Gastroesophageal sphincter (tissue), 4 donors: Measurements from ENCODE around the gene GMEB2. TPM values are rescaled to one million over a fixed set of nuclear protein-coding genes. Genes with fewer than 3 reads are reported as not detected.
"Not testable (repeated sequence)": the region's sequence is repeated elsewhere in the genome, so short reads cannot be mapped to it uniquely, and the experiment has no call there.

ENCODE experiments used
- ATAC-seq: fragments of 150-250 bp; one replicate; pipeline ENCODE4 v1.9.1; 2016; ENCODE audit warnings: mild to moderate bottlenecking, moderate library complexity
- H3K27ac ChIP-seq, 4 donors: fragments of 200-600 bp; sonication (generic) in 3 of 4; 1 replicate in 3 of 4; 2 replicates in 1 of 4; pipeline ENCODE4 v1.5.1; 2016 to 2019
- H3K27me3 ChIP-seq: fragments of 200-600 bp; sonication (generic); one replicate; pipeline ENCODE4 v1.5.1; 2019
- H3K36me3 ChIP-seq, 2 donors: fragments of 200-600 bp; sonication (generic); one replicate each; pipeline ENCODE4 v1.5.1; 2019; ENCODE audit warnings: control low read depth in 1 of 2
- H3K4me1 ChIP-seq, 3 donors: fragments of 200-600 bp; sonication (generic); 1 replicate in 2 of 3; 2 replicates in 1 of 3; pipeline ENCODE4 v1.5.1; 2016 to 2019; ENCODE audit warnings: control low read depth in 2 of 3
- H3K4me3 ChIP-seq, 2 donors: fragments of 200-600 bp; sonication (generic); one replicate each; pipeline ENCODE4 v1.5.1; 2019; ENCODE audit warnings: mild to moderate bottlenecking in 1 of 2, moderate library complexity in 1 of 2
- H3K9me3 ChIP-seq, 3 donors: fragments of 200-600 bp; sonication (generic); one replicate each; pipeline ENCODE4 v1.5.1; 2017 to 2019; ENCODE audit warnings: control low read depth in 2 of 3
- CTCF ChIP-seq, 4 experiments: fragments of 200-600 bp in 2 of 4; fragments of 450-650 bp in 2 of 4; sonication (generic) in 1 of 4; IDR thresholded peaks; one replicate each; pipeline ENCODE4 v1.5.1; 2017 to 2019; ENCODE audit warnings: antibody characterized with exemption in 4 of 4, mild to moderate bottlenecking in 2 of 4, moderate library complexity in 2 of 4
- EP300 ChIP-seq: sonication (generic); formaldehyde crosslinking; IDR thresholded peaks from one replicate; pipeline ENCODE4 v1.6.1; 2017; ENCODE audit warnings: antibody characterized with exemption, mild to moderate bottlenecking
- POLR2A ChIP-seq, 2 donors: fragments of 450-650 bp; IDR thresholded peaks; one replicate each; pipeline ENCODE4 v1.6.1; 2017; ENCODE audit warnings: antibody characterized with exemption in 2 of 2, mild to moderate bottlenecking in 2 of 2, moderate library complexity in 1 of 2
- POLR2AphosphoS5 ChIP-seq: sonication (generic); formaldehyde crosslinking; IDR thresholded peaks from one replicate; pipeline ENCODE4 v1.6.1; 2017; ENCODE audit warnings: antibody characterized with exemption
- WGBS, 2 donors: methylation state at CpG; one replicate each; pipeline ENCODE4 v1.1.5; 2018; ENCODE audit warnings: low coverage in 1 of 2; 5-methylcytosine and 5-hydroxymethylcytosine counted together
- total RNA-seq, 4 donors: library from RNA; depleted of rRNA; stranded (reverse); fragments of >200 nt; gene quantifications; one replicate each; pipeline ENCODE4 v1.1.0, GENCODE V29; 2016

Gene GMEB2
- total RNA-seq, 4 donors from 2014 or later = 9.8 to 16.1 (median 12.1) TPM

GRCh38 chr20:63602321-63602720, 24.6 kb downstream of the GMEB2 start:
- TF ChIP-seq CTCF (IDR thresholded peaks at IDR 0.05) = no peak
- no peak for TF ChIP-seq POLR2A (IDR thresholded peaks at IDR 0.05)
- TF ChIP-seq EP300 = no peak
- no peak for TF ChIP-seq POLR2AphosphoS5
- no peak overlapping the region for H3K27ac ChIP-seq
- 50 to 100% methylated on average over 1 to 2 of the region's 3 CpGs for WGBS, 2 donors
- no peaks in the 10 kb centered on the region for H3K9me3 ChIP-seq
- ATAC-seq = no peak
- H3K27me3 ChIP-seq = no peaks in the 10 kb centered on the region
- no peak overlapping the region for H3K4me3 ChIP-seq
- peaks cover 0 to 74% of the 10 kb centered on the region in 2 donors for H3K36me3 ChIP-seq
- H3K4me1 ChIP-seq = no peaks in the 10 kb centered on the region

- not testable (repeated sequence) for ATAC-seq, H3K4me3 ChIP-seq, H3K4me1 ChIP-seq, H3K27ac ChIP-seq, H3K27me3 ChIP-seq, H3K9me3 ChIP-seq
- WGBS, 2 donors = 66 to 89% methylated on average over 3 to 5 of the region's 8 CpGs
- peaks cover 0 to 81% of the 10 kb centered on the region in 2 donors for H3K36me3 ChIP-seq
These were observed 25.2 kb downstream of the GMEB2 start for GRCh38 chr20:63601679-63602078.

- peaks cover 0 to 99% of the 10 kb centered on the region in 2 donors for H3K36me3 ChIP-seq
- no peaks in the 10 kb centered on the region for H3K27me3 ChIP-seq
- no peak overlapping the region for H3K27ac ChIP-seq
- 82 to 91% methylated on average over 27 of the region's 27 CpGs for WGBS, 2 donors
- TF ChIP-seq POLR2AphosphoS5 (no peak), POLR2A (IDR thresholded peaks at IDR 0.05) (no peak), CTCF (IDR thresholded peaks at IDR 0.05) (no peak), EP300 (no peak)
- H3K4me3 ChIP-seq = no peak overlapping the region
- peaks cover 0 to 1% (median 0%) of the 10 kb centered on the region in 3 donors for H3K4me1 ChIP-seq
- no peaks in the 10 kb centered on the region for H3K9me3 ChIP-seq
- ATAC-seq = no peak
These were observed 27.4 kb downstream of the GMEB2 start for GRCh38 chr20:63599396-63600050.

- H3K27ac ChIP-seq = no peak overlapping the region
- no peaks in the 10 kb centered on the region for H3K9me3 ChIP-seq
- H3K4me3 ChIP-seq = no peak overlapping the region
- WGBS, 2 donors = 81 to 86% methylated on average over 4 to 23 of the region's 33 CpGs
- TF ChIP-seq CTCF (IDR thresholded peaks at IDR 0.05) (no peak), EP300 (no peak), POLR2A (IDR thresholded peaks at IDR 0.05) (no peak)
- peaks cover 0 to 99% of the 10 kb centered on the region in 2 donors for H3K36me3 ChIP-seq
- no peak for ATAC-seq
- peaks cover 0 to 6% (median 0%) of the 10 kb centered on the region in 3 donors for H3K4me1 ChIP-seq
- no peaks in the 10 kb centered on the region for H3K27me3 ChIP-seq
These were observed 28.2 kb downstream of the GMEB2 start for GRCh38 chr20:63598479-63599395.

GRCh38 chr20:63597651-63598478, 29.0 kb downstream of the GMEB2 start:
- Histone ChIP-seq H3K27me3 (no peaks in the 10 kb centered on the region), H3K9me3 (no peaks in the 10 kb centered on the region), H3K27ac (no peak overlapping the region), H3K36me3 (peaks cover 0 to 99% of the 10 kb centered on the region in 2 donors), H3K4me1 (peaks cover 0 to 6% (median 0%) of the 10 kb centered on the region in 3 donors), H3K4me3 (no peak overlapping the region)
- WGBS, 2 donors = 94% methylated on average over 7 of the region's 23 CpGs; no CpG with 5 or more reads in 1 of the 2 donors
- no peak for ATAC-seq
- no peak for TF ChIP-seq CTCF (IDR thresholded peaks at IDR 0.05)
- no peak for TF ChIP-seq EP300
- no peak for TF ChIP-seq POLR2A (IDR thresholded peaks at IDR 0.05)
- no peak for TF ChIP-seq POLR2AphosphoS5
